Activated CD8-positive, alpha-beta memory T cell treated with anti-CD3 and anti-CD28 coated beads, Interleukin-2, amount 50 U/mL, for 4 hours (primary cell): ENCODE data around the gene TBC1D8.

ENCODE experiments used
- DNase-seq: peaks from one replicate; pipeline ENCODE4 v3.0.0-alpha.2; 2020

The TBC1D8 gene

DNA sequence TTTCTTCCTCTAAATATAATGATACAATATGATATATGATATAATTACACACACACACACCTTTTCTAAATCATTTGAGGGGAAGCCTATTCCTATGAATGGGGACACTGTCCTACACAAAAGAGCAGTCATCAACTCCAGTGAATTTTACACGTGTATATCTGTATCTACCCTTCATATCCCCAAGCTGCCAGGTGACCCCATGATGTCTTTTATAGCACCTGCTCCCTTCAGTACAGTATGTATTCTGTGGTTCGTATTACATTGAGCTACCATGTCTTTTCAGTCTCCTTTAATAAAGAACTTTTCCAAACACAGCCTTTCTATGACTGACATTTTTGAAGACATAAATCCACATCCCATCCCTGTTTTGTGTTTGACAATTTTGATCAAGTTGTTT is 19.0 kb downstream of the TBC1D8 start:
- no peak for DNase-seq

DNA sequence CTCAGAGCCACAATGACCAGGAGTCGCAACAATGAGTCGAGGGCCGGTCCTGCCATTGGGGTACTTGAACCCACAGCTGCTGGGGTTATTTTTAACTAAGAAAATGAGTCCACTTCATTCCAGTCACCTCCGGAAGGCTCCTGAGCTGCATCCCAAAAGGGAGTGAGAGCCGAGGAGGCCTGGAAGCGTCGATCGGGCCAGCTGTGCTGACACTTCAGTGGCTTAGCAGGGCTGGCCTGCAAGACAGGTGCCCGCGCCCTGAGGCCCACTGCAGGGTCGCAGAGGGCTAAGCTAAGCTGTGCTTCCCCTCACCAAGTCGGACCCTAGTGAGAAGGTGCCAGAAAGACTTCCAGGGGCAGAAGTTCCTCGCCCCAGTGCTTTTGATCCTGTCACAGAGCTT is 21.1 kb downstream of the TBC1D8 start:
- DNase-seq, result no peak

DNA sequence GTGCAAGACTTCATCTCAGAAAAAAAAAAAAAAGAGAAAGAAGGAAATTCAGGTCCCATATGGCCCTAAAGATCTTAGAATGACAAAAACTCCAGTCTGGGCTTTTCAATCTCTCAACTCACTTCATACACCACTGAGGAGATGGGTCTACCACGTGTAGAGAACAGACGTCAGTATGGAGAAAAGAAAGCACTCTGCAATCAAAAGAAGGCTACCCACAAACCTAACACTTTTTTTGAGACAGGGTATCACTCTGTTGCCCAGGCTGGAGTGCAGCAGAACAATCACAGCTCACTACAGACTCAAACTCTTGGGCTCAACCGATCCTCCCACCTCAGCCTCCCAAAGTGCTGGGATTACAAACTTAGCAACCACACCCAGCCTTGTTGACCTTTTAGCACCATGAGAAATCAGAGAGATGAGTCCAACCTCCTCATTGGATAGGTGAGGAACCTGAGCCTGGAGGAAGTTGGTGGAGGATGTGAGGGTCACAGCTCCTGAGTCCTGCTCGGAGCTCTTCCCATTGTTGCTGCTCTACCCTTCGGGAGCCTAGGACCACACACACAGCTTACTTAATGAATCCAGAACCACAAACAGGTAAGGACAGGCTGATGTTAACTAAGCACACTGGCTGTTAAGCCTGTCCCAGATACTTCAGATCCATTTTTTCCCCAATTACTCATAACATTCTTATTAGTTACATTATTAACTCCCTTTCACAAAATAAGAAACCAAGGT is 23.7 kb downstream of the TBC1D8 start:
- DNase-seq, result no peak

DNA sequence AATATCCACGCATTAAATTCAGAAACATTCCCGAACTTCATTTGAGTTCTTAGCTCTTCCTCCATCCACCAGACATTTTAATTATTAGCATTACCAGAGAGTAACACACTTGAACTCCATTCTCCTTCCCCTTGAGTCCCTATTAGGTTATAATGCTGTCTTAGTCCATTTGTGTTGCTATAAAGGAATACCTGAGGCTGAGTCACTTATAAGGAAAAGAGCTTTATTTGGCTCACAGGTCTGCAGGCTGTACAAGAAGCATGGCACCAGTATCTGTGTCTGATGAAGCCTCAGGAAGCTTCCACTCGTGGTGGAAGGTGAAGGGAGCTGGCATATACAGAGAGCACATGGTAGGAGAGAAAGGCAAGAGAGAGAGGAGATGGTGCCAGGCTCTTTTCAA is 25.4 kb downstream of the TBC1D8 start:
- no peak for DNase-seq

DNA sequence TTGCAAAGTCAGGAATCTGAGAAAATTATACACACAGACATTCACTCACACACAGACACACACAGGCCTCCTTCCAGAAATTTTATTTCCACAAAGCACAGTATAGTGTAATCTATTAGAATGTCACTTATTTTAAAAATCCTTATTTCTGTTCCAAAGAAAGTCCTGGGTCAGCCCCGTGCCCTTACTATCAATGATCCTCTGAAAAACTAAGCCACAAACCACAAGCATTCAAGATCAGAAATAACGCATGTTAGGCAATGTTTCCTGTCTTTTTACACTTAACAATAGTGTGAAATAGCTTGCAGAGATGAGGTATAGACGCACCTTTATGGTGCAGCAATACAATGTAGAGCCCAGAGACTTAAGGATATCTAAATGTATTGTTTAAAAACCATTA is 25.8 kb downstream of the TBC1D8 start:
- DNase-seq, result no peak

DNA sequence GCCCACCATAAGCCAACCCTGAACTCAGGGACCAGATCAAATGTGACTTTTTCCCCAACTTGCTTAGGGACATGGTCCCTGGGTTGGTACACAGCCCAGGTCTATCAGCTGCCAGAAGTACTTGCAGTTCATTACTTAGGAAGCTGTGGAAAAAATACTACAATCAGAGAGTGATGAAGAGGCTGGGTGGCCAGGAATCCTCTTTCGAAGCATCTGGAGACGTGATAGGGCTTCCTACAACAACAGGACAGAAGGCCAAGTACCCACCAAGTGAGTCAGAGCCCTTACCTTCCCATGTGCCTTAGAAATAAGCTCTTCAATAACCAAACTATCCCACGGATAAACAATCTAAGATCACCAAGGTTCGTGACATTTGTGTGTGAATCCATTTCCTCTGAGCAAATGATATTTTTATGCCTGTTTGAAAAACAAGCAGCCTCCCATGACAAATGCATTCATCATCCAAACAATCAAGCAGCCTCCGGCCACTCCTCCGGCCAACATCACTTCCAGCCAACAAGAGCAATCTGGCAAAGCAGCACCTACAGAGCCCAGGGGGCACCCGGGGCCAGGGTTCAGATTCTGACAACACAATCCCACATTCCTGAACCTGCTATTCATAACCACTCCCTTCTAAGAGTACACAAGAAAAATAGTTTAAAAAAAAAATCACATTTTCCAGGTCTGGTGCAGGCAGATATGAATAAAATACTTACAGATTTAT is 26.4 kb downstream of the TBC1D8 start:
- no peak for DNase-seq

DNA sequence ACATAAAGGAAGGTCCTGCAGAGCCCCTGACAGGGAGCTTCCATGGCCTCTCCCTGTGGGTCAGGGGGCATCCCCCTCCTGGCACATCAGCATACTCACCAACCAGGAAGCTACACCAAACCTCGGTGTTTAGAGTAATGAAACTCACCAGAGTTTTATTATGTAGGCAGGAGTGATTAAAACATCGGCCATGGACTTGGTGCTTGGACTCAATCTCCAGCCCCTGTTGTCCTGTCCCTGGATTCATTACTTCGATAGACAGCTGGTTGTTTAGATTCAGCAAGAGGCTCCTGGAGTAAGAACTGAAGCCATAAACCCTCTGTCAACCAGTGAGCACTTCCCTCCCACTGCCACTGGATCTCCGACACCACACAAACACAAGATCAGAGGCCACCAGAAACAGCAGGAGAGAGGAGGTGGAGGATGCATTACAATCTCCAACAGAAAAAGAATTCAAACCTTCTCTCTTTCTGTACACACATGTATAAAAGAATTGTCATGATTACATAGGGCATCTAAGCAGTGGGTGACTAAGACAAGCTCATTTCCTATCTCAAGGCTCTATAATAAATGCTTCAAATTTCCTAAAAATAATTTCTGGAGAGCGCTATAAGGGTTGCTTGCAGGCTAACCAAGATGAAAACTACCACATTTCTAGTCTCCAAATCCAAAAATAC is 27.2 kb downstream of the TBC1D8 start:
- no peak for DNase-seq

DNA sequence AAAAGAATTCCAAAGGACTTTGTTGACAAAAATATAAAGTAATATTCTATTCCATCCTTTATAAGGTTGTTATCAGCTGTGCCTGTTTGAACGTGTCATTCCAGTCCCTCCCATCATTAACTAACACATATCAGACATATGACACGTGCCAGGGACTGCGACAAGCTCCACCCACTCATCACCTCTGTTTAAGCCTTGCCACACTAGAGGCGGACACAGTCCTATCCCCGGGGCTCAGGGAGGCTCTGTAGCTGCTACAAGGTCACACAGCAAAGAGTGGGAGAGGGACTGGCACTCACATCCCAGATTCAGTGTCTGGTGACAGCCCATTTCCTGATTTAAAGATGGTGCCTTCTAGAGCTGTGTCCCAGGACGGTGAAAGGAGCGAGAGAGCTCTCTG is 30.0 kb downstream of the TBC1D8 start:
- no peak for DNase-seq

DNA sequence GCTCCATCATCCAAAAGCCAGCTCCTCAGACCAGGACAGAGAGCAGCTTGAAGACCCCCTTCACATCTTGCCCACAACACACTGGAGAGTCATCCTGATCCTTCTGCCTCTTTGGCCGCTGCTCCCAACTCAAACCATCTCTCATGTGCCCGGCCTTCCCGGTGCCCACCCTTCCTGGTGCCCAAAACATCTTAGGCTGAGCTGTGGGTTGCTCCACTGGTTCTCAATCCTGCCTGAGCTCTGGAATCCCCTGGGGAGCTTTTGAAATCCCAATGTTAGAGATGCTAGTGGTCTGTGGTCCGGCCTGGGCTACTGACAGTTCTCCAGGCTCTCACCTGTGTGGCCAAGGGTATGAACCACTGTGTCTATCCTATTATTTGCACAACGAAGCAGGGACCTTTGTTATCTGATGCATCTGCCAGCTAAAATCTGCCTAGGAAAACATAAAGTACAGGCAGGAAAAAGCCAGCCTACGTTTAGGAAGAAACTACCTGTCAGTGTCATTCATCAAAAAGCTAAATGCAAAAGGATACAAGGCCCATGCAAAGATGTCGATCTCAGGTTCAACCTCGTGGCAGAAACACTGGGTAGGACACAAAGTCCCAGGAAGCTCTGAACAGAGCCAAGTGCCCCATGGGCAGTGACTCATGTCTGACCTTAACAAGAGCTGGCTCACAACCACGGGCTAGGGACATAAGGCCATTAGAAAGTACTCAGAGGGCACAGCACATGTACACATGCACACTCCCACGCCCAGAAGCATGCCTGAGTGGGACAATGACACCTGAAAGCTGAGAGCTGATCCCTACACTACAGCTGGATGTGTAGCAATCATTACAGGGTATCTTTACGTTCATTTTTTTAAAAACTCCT is 30.8 kb downstream of the TBC1D8 start:
- DNase-seq, result no peak

DNA sequence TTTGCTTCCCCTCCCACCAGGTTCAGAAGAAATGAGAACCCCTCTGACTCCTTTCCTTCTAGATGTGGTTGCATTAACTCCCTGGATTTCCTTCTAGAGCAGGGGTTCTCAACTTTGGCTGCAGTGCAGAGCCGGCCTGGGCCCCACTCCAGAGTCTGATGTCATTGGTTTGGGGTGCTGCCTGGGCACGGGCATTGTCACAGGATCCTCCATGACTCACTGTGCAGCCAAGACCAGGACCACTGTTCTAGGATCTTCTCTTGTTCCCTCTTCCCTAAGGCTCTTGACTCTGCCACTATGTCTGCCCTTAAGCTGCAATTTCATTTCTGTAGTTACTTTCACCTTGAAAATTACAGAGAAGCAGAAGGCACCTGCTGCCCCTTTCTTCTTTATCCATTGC is 31.8 kb downstream of the TBC1D8 start:
- DNase-seq, result no peak

DNA sequence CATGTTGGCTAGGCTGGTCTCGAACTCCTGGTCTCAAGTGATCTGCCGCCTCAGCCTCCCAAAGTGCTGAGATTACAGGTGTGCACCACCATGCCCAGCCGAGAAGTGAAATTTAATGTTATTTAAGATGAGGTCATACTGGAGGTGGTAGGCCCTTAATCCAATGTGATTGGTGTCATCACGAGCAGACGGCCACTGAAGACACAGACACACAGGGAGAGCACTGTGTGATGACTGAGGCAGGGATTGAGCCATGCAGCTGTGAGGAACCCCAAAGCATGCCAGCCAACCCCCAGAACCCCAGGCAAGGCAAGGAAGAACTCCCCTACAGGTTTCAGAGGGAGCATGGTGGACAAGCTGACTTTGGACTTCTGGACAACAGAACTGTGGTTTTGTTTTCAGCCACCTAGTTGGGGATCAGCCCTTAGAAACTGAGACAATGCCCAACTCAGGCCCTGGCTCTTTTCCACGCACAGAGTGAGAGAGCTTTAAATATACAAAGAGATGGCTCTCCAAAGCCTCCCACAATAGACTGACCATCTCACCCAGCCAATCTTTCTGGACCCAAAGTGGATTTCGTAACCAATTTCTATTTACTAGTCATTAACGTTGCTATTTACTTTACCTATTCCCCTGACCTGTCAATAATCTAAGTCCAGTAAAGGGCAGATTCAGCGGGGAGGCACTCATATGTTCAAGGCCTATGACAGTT is 34.2 kb downstream of the TBC1D8 start:
- no peak for DNase-seq

DNA sequence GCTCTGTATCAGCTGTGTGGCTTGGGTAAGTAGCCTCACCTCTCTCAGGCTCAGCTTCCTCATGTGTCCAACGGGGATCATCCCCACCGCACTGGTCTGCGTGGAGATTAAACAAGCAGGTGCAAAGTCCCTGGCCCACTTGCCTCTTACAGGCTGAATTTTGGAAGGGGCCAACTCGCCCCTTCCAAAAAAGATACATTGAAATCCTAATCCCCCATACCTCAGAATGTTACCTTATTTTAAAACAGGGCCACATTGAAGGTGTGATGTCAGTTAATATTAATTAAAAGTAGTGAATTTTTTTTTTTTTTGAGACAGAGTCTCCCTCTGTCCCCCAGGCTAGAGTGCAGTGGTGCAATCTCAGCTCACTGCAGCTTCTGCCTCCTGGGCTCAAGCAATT is 34.8 kb downstream of the TBC1D8 start:
- no peak for DNase-seq

DNA sequence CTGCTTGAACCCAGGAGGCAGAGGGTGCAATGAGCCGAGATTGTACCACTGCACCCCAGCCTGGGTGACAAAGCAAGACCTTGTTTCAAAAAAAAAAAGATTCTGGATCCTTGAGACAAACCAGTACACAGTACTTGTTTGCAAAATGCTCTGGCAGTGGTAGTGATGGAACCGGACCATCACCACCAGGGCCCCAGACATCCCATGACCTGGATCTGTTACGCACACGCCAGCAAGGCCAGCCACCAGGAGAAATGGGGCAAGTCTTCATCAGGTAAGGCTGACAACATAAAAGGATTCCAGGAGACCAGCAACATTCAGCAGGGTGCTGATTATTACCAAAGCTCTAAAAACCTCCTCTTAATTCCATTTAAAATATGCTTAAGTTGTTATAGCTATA is 35.5 kb downstream of the TBC1D8 start:
- DNase-seq, result no peak

DNA sequence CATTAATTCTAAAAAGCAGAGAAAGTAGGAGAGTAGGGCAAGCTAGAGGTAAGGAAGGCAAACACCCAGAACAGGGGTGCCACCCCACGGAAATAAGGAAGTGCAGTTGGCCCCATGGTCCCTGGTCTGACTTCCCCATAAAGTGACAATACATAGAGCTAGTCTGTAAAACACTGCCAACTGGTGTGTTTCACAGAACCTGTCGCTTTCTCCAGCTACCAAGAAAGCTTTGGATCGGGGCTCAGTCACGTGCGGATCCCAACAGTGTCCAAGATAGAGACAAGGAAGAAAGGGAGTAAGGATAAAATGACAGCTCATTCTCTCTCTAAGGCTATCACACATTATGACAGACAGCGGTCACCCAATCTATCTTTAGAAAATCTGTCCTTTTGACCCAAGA is 36.4 kb downstream of the TBC1D8 start:
- DNase-seq, result no peak

DNA sequence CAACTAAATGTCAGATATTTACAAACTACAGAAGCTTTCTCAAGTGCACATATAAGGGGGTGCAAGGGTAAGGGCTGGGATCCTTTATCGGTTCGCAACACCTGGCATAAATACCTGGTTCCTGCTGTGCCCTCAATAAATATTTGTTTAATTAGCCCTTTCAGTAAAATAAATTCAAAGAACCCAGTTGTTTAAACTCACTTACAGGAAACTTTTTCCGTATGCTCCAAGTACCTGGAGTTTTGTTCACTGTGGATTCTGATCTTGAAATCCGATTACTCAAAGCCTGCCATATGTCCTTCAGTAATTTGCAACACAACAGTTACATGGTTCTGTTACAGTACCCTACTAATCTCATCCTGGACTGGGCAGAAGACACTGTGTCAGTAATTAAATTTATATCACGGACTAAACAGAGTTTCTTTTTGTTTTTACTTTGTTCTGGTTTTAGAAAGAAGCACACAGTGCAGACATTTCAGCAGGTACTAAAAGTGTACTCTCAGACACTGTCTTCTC is 36.9 kb downstream of the TBC1D8 start:
- DNase-seq, result no peak

DNA sequence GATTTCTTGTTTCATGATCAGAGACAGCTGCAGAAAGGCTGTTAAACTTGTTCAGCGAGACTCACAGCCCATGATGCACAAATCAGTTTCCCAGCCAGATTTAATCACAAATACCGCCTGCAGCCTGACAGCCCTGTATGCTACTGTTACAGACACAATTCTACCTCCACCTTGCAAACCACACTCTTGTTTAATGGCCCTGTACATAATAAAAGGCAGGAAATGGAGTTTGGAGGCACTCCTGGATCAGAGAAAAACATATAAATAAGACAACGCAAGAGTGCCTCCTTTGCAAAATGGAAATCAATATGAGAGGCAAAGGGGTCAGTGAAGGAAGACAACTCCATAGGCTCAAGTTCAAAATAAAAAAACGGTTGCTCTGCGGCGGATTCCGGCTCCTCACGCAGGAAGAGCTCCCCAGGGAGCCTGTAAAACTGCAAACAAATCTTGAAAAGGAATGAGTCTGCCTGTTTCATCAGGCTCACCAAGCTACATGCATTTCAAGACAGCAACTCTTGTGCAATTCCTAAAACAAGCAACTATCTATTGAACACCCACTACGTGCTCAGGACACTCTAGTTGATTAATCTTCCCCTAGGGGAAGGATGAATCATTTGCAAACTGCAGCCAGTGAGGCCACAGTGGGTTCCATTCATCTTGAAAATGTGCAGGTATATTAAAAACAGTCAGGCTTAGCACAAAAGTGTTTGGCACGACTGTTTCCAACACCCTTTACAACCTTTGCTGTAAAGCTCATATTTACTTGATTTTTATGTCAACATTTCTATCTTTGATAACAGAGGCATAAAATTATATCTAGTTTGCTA is 37.5 kb downstream of the TBC1D8 start:
- DNase-seq, result no peak

DNA sequence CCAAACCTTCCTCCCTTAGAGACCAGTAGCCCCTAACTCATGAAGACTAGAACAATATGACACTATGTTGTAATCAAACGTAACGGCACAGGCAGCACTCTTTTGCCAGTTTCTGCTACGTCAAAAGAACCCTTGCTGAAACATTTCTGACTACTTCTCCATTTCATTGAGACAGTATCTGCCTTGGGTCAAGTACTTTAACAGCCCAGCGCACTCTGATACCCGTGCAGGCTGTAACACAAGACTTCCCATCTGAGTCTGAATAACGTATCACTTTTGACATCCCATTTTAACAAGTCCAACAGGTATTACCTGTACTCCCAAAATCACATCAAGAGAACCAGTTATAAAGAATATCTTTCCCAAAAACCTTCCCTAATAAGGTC is 38.4 kb downstream of the TBC1D8 start:
- DNase-seq, result no peak

DNA sequence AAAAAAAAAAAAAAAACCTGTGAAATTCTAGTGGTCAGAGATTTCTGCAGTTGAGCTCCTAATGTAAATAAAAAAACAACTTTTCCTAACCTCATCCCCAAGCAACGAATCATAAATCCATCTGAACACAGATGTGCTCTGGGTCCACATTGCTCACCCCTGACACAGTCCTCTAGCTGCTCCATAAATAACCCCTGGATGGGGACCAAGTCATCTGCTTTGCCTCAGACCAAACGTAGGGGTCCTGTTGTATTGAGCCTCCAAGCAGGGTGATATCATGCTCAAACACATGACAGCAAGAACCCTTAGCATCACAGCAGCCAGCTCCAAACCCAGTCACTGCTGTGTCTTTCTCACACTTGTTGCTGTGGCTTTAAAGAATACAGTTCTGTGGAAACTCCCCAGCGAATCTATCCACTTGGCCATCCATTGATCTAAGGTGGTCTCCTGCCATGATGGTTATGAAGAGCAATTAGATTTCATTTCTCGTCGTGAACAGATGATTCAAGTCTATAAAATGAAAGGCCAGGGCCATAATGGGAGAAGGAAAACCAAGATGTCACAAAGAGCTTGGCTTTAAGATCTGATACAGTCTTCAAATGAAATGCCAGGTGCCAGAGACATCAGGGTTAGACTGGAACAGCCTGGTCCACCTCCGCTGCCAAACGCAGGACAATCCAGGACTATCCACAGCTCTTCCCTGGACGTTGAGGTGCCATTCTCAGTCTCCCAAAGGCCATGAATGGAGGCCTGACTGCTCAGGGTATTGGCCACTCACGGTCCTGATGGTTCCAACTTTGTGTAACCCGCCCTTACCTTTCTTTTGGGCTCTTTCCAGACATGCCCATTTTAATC is 39.0 kb downstream of the TBC1D8 start:
- no peak for DNase-seq

DNA sequence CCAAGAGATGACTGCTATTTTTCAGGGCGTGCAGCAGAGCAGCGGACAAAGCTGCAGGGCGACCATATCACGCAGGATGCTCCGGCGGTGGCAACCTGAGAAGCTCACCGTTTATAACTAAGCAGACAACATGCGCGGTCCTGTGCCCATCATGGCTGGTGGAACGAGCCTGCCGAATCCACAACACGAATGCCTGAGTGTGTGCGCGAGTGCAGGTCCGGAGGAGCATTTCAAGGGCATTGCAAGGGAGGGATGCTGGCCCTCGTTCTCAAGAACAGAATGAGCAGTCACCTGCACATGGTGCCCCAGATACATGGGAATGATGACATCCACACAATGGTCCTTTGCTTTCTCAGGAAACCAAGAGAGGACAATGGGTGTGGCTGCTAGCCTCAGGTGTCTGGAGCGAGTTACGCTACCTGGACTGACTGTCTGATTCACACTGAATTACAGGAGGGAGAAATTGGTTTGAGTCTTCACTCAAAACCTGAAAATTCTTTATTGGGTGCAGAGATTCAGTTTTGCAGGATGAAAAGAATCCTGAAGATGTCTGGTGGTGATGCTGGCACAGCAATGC is 39.8 kb downstream of the TBC1D8 start:
- no peak for DNase-seq
